ENCODE data around the gene ADAMTS2.

The ADAMTS2 gene

DNA sequence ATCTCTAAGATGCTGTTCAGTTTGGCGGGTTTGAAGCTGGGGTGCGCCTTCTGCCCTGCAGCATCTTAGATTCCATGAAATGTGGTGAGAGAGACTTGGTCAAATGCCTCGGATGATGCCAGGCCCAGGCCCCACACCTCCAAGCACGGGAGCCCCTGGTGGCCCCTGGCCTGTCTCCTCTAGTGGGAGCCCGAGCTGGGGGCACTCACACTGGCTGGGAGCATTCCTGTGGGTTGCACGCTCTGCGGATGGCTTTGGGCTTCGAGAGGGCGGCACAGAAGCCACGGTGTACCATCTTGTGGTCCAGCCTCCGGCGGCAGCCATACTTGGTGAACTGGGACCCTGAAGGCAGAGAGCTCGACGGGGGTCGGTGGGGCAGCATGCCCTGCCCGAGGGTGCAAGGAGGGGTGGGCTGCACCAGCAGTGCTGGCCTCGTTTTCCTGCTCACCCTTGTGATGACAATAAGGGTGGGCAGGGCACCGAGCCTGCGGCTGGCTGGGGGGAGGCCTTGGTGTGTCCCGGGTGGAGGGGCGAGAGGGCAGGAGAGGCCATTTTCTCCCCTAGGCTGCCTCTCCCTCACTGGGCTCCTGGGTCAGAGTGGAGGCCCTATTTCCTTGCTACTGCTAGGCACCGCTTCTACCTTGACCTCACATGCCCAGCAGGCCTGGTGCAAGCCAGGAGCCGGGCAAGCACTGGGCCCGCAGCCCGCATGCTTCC, 219.3 kb downstream of the ADAMTS2 start:
- no peaks in the 10 kb centered on the region for H3K9me3 ChIP-seq (ENCODE audit: low read length)
- no peaks in the 10 kb centered on the region for H3K4me1 ChIP-seq (ENCODE audit: insufficient read depth, low read length, severe bottlenecking)
- no peaks in the 10 kb centered on the region for H3K36me3 ChIP-seq (ENCODE audit: insufficient read depth, low read length)
- no peaks in the 10 kb centered on the region for H3F3A ChIP-seq (ENCODE audit: insufficient read depth, low read length)
- H3K27ac ChIP-seq (ENCODE audit: low read depth, low read length, poor library complexity, severe bottlenecking): no peak overlapping the region
- no peaks in the 10 kb centered on the region for H3K27me3 ChIP-seq (ENCODE audit: insufficient read depth, low read length)
- no peaks in the 10 kb centered on the region for H4K20me1 ChIP-seq (ENCODE audit: insufficient read depth, low read length)
- no peak overlapping the region for H3K4me3 ChIP-seq (ENCODE audit: low read depth, low read length, poor library complexity, severe bottlenecking)
- H3K4me2 ChIP-seq (ENCODE audit: low read length): no peak overlapping the region
- no peak overlapping the region for H2AFZ ChIP-seq (ENCODE audit: low read length)
- TF ChIP-seq EZH2 (IDR thresholded peaks at IDR 0.05; ENCODE audit: borderline replicate concordance, low read length): no peak
- TF ChIP-seq, protein P1, sequence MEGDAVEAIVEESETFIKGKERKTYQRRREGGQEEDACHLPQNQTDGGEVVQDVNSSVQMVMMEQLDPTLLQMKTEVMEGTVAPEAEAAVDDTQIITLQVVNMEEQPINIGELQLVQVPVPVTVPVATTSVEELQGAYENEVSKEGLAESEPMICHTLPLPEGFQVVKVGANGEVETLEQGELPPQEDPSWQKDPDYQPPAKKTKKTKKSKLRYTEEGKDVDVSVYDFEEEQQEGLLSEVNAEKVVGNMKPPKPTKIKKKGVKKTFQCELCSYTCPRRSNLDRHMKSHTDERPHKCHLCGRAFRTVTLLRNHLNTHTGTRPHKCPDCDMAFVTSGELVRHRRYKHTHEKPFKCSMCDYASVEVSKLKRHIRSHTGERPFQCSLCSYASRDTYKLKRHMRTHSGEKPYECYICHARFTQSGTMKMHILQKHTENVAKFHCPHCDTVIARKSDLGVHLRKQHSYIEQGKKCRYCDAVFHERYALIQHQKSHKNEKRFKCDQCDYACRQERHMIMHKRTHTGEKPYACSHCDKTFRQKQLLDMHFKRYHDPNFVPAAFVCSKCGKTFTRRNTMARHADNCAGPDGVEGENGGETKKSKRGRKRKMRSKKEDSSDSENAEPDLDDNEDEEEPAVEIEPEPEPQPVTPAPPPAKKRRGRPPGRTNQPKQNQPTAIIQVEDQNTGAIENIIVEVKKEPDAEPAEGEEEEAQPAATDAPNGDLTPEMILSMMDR (IDR thresholded peaks at IDR 0.05; ENCODE audit: low read length): no peak
- no peak overlapping the region for H3K9ac ChIP-seq (ENCODE audit: low read length)
- H3K9me2 ChIP-seq (ENCODE audit: low read depth, low read length): no peaks in the 10 kb centered on the region
- no peaks in the 10 kb centered on the region for H3K79me2 ChIP-seq (ENCODE audit: insufficient read depth, low read length)

DNA sequence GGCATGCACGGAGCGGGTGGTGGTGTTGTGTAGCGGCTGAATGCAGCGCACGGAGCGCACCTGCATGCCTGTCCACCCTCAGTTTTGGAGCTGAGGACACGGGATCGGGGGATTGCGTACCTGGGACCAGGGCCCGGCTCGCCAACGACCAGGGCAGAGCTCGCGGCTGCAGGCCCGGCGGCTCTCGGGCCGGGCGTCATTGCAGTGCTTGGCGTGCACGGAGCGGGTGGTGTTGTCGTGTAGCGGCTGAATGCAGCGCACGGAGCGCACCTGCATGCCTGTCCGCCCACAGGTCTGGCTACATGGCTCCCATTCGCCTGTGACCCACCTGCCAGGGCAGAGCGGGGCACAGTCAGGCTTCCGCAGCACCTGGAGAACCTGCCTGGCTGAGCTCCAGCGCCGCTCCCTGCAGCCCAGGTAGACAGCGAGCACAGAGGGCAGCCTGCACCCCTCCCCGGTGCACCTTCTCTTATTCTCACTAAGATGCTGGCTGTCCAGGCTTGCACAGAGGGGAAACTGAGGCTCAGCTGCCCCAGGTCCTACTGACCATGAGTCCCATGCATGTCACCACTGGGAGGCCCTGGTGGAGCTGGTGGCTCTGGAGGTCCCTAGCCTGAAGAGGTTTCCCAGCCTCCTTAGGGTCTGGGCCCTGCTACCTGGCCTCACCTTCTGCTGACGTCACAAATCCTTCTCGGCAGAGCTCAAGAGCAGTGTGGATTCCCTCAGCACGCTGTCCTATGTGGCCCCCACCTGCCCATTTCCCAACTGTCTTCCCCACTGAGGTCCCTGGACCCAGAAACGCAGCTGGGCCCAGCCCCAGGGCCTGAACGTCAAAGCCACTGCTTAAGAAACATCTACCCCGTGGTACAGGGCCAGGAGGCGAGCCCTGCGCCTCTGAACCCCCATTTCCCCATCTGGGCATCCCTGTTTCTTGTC, 220.1 kb downstream of the ADAMTS2 start:
- no peaks in the 10 kb centered on the region for H3K27me3 ChIP-seq (ENCODE audit: insufficient read depth, low read length)
- TF ChIP-seq, protein P1 (IDR thresholded peaks at IDR 0.05; ENCODE audit: low read length): no peak
- TF ChIP-seq EZH2 (IDR thresholded peaks at IDR 0.05; ENCODE audit: borderline replicate concordance, low read length): no peak
- H3K4me3 ChIP-seq (ENCODE audit: low read depth, low read length, poor library complexity, severe bottlenecking): no peak overlapping the region
- H3K9ac ChIP-seq (ENCODE audit: low read length): no peak overlapping the region
- H3K9me3 ChIP-seq (ENCODE audit: low read length): no peaks in the 10 kb centered on the region
- no peaks in the 10 kb centered on the region for H3K79me2 ChIP-seq (ENCODE audit: insufficient read depth, low read length)
- H3K36me3 ChIP-seq (ENCODE audit: insufficient read depth, low read length): no peaks in the 10 kb centered on the region
- H3K4me2 ChIP-seq (ENCODE audit: low read length): no peak overlapping the region
- no peaks in the 10 kb centered on the region for H3K4me1 ChIP-seq (ENCODE audit: insufficient read depth, low read length, severe bottlenecking)
- no peak overlapping the region for H3K27ac ChIP-seq (ENCODE audit: low read depth, low read length, poor library complexity, severe bottlenecking)
- no peak overlapping the region for H2AFZ ChIP-seq (ENCODE audit: low read length)
- H3F3A ChIP-seq (ENCODE audit: insufficient read depth, low read length): no peaks in the 10 kb centered on the region
- H3K9me2 ChIP-seq (ENCODE audit: low read depth, low read length): no peaks in the 10 kb centered on the region
- H4K20me1 ChIP-seq (ENCODE audit: insufficient read depth, low read length): no peaks in the 10 kb centered on the region

DNA sequence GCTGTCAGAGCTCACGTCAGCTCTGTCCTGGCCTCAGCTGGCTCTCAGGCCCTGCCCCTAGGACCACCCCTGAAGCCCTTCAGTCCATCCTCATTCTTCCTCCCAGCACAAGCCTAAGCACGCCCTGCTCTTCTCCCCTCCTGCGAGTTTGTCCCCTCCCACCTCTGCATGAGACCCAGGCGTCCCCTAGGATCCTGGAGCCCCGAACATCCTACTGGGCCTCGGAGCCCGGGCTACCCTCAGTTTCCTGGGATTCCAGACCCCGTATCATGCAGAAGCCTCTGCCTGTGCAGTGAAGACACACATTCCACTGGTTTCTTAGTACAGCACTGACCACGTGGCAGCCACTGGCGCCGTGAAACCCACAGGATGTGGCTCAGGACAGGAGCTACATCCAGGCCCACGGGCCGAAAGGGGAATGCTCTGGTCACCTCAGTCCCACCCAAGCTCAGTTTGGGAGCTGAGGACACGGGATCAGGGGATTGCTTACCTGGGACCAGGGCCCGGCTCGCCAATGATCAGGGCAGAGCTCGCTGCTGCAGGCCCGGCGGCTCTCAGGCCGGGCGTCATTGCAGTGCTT, 220.9 kb downstream of the ADAMTS2 start:
- H3K4me1 ChIP-seq (ENCODE audit: insufficient read depth, low read length, severe bottlenecking): no peaks in the 10 kb centered on the region
- no peaks in the 10 kb centered on the region for H3K79me2 ChIP-seq (ENCODE audit: insufficient read depth, low read length)
- no peak for TF ChIP-seq EZH2 (IDR thresholded peaks at IDR 0.05; ENCODE audit: borderline replicate concordance, low read length)
- TF ChIP-seq, protein P1 (IDR thresholded peaks at IDR 0.05; ENCODE audit: low read length): no peak
- no peak overlapping the region for H3K4me2 ChIP-seq (ENCODE audit: low read length)
- no peak overlapping the region for H3K27ac ChIP-seq (ENCODE audit: low read depth, low read length, poor library complexity, severe bottlenecking)
- H3K9me2 ChIP-seq (ENCODE audit: low read depth, low read length): no peaks in the 10 kb centered on the region
- no peak overlapping the region for H3K9ac ChIP-seq (ENCODE audit: low read length)
- H4K20me1 ChIP-seq (ENCODE audit: insufficient read depth, low read length): no peaks in the 10 kb centered on the region
- no peak overlapping the region for H2AFZ ChIP-seq (ENCODE audit: low read length)
- H3K36me3 ChIP-seq (ENCODE audit: insufficient read depth, low read length): no peaks in the 10 kb centered on the region
- no peak overlapping the region for H3K4me3 ChIP-seq (ENCODE audit: low read depth, low read length, poor library complexity, severe bottlenecking)
- no peaks in the 10 kb centered on the region for H3F3A ChIP-seq (ENCODE audit: insufficient read depth, low read length)
- H3K9me3 ChIP-seq (ENCODE audit: low read length): no peaks in the 10 kb centered on the region
- H3K27me3 ChIP-seq (ENCODE audit: insufficient read depth, low read length): no peaks in the 10 kb centered on the region

All from OCI-LY1 (cell line).